Right renal cortex interstitium (tissue), 3 donors: ENCODE measurements around the gene STX10. TPM values are rescaled to one million over a fixed set of nuclear protein-coding genes. Genes with fewer than 3 reads are reported as not detected.

Experiments
- DNase-seq, 3 donors: peaks; one replicate each; pipeline ENCODE4 v3.0.0-alpha.2; 2013; ENCODE audit warnings: low read depth in 3 of 3, low spot score in 2 of 3
- polyA plus RNA-seq, 3 donors: library from polyadenylated mRNA; unstranded; fragments of 120-200 nt; gene quantifications; one replicate each; pipeline ENCODE4 v1.2.1, GENCODE V29; 2013; ENCODE audit not compliant: insufficient read length in 3 of 3

The STX10 gene
- polyA plus RNA-seq, 3 donors = 53.4 to 61.6 (median 59.8) TPM

DNA sequence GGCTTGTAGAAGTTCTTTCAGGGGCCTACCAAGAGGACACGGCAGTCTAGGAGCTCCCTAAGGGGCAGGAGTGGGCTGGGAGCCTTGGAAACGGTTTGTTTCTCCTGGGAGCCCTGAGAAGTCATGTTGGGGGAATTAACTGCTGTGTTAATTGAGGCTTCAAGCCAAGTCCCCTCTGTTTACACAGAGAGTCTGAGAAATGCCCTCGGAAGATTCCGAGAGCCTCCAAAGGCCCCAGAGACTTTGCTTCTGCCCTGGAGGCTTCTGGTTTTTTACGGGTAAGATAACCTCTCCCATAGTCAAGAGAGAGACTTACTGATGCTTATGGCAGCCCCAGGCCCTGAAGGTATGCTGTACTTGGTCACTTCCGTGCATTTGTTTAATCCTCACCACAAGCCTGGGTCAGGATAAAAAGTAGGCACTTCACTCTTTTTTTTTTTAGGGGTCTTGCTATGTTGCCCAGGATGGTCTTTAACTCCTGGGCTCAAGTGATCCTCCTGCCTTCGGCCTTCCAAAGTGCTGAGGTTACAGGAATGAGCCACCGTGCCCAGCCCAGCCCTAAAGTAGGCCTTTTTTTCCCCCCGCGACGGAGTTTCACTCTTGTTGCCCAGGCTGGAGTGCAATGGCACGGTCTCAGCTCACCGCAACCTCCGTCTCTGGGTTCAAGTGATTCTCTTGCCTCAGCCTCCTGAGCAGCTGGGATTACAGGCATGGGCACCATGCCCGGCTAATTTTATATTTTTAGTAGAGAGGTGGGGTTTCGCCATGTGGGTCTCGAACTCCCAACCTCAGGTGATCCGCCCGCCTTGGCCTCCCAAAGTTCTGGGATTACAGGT is 15.2 kb upstream of the STX10 start:
- no peak for DNase-seq

DNA sequence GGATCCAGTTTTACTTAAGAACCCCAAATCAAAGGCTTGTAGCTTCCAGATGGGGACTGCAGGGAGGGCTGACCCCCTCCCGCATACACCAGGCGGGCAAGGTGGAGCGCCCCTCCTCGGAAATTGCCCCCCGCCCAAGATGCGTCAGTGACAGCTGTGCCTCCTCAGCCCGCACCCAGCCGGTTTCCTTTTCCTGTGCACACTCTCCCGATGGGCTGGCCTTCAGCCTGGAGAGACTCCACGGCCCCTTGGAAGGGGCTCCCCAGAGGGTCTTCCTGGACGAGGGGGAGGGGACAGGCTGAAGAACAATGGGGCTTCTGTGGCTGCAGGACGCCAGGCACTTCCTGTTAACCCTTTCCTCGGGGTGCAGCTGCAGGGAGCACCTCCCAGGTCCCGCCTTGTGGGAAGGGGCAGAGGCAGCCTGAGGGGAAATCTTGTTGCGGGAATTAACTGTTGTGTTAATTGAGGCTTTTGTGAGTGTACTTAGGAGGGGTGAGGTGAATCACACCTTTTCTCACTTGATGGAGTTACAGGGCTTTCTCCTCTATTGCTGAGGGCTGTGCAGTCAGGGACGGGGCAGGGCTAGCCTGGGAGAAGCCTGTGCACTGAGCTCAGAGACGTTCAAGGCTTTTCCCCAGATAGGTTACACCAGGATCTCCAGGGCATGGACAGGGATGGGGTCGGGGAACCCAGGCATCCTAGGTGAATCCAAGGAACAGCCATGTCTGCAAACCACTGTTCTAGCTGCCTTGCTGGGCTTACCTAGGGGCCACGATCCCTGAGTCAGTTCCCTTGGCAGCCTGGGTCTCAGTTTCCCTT is 14.4 kb upstream of the STX10 start:
- no peak for DNase-seq

DNA sequence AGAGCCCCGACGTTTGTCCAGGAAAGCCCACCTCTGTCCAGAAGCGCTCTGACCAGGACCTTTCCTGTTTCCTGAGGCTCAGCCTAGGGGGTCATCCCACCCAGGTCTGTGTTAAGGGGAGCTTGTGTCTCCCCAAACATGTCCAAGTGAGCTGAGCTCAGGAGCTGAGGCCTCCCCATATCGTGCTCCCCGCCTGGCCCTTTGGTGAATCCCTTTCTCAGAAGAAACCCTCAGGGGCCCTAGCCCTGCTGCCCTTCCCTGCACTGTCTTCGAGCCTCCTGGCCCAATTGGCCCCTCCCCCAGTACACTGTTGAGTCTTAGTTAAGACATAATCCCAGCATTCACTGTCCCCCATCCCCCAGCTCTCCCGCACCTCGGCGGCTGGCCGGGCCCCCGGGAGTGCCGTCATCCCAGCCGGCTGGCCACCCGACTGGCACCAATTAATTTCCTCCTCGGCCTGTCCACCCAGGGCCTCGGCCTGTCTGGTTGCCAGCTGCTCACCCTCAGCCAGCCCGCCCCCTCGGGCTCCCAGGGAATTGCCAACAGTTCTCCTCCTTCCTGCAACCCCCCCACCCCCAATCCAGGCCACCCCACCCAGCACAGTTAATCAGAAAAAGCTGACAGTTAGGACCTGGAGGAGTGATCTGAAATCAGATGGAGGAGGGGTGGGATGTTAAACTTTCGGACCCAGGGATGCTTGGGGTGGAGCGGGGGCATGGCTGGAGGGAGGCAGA is 13.6 kb upstream of the STX10 start:
- no peak for DNase-seq

DNA sequence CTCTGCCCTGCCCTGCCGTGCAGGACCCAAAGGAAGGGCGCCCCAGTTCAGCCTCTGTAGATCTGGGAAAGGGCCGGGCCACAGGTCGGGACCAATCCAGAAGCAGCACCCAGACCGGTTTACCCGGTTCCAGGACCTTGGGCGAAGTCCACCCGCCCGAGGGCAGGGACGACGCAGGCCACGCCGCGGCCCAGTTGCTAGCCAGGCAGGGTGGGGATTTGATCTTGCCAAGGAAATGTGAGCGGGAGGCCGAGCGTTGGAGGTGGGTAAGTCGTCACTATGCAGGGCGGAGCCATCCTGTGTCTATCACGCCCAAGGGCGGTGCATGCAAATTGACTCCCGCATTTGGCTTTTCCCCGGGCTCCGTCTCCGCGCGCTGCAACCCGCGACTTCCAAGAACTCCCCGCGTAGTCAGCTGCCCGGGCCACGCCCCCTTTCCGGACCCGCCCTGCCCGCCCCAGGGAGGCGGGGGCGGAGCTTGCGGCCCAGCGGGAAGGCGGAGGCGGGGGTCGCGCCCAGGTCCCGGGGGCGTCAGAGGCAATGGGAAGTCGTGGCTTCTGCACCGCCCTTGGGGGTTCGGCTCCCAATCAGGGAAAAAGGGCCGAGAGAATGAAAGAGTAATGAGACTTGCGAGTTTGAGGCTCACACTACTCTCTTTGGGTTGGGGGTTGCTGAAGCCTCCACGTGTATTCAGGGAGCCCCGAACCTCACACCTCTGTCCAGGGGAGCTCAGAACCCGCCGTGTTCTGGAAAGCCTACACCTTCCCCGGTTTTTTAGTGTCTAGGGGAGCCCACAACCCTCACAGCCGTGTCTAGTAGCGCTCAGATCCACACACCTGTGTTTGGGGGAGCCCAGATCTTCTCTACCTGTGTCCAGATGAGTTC is 12.8 kb upstream of the STX10 start:
- peak in 1 of 3 donors; percentile 91 for DNase-seq

DNA sequence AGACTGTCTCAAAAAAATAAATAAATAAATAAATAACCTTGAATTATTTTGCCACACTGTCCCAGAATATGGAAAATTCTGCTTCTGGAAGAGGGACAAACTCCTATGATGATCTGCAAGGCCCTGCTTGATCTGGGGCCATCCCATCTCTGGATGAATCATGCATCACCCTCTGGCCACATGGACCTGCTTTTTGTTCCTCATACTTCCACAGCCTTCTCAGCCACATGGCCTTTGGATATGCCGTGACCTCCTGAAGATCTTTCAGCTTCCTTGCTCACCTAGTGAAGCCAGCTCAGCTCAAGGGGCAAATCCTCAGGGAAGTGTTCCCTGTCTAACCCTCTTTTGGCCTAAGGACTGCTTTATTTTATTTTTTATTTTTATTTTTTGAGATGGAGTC is 10.4 kb upstream of the STX10 start:
- no peak for DNase-seq

DNA sequence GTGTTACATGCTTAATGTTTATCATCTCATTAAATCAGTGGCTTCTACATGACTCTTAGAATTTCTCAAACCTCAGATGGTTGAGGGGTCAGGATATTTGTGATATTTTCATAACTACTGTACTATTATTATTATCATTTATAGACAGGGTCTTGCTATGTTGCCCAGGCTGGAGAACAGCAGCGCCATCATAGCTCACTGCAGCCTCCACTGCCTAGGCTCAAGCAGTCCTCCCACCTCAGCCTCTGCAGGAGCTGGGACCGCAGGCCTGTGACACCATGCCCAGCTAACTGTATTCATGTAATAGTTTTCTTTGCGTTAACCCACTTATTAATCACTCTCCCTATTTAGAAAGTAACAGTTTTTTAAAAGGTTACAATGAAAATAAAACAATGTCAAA is 9.5 kb upstream of the STX10 start:
- no peak for DNase-seq

DNA sequence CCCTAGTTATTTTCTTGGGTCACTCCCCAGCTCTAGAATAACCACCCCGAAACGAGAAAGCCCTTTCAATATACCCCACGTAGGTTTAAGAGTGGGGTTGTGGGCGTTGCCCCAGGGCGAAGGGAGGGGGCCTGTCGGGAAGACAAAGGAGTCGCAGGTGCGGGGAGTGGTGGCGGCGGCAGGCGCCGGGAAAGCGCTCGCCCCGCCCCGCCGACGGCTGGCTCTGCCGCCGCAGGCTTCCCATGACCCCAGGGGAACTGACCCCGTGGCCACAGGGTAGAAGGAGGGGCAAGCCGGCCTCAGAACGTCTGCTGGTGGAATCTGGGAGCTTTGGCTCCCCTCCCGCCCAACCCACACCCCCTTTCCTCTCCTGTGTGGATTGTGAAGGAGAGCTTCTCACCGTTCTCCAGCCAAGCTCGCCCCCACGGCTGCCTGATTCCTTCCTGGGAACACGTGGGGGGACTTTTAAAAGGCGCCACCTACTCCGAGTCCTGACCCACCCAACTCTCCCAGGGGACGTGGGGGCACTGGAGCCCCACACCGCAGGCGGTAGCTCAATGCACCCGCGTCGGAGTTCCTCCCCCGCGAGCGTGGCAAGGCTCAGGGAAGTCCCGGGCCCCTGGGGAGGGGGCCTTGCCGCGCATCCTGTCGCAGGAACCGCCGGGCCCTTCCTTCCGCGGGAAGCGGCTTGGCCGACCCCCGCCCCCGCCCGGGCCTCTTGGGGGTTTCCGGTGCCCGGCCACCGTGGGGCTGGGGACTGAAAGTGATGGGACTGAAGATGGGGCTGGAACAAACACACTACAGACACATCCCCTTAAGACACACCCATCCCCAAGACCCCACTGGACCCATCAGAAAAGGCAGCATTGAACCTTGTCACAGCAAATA is 5.5 kb upstream of the STX10 start:
- DNase-seq = peak in 1 of 3 donors; percentile 45

DNA sequence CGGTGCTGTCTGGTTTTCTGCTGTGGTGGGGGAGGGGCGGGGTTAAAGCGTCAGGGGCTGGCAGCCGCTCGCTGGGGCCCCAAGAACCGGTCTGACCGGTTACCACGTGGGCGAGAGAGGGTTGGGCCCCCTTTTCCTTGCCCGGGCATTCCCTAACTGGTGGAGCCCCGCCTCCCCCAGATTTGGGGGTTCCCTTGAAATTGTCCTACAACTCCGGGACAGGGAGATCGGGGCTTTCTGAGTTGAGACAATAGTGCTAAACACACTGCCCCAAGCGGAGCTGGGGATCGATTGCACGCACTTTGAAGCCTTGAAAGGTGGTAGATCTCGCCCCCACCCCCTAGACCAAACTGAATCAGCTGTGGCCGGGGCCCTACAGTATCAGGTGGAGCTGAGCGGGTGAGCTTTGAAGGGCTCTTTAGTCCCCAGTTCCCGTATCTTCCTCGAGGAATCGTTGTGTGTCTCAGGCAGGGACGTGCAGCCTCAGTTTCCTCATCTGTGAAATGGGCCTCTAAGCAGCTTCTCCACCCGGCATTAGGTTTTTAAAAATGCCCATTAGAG is 4.8 kb upstream of the STX10 start:
- DNase-seq = peak in 1 of 3 donors; percentile 80

DNA sequence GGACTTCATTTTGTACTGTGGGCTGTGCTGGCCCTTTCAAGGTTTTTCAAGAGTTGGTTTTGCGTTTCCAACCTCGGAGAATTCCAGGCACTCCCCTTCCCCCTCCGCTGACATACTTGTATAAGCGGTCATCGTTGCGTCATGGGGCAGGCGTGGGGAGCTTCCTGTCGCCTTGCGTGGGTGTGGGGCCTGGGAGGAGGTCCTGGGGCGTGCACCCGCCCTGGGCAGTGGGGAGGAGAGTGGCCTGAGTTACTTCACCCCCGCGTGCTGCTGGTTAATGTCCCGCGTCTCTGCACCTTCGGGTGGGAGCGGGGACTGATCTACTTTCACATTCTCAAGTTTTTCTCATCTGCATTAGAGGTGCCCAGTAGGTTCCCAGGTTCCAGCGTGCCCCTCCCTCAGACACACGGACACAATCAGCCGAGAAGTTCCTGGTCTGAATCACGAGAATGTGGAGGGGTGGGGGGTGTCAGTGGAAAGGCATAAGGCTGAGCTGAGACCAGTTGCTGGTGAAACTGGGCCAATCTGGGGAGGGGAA is 4.1 kb upstream of the STX10 start:
- peak in 1 of 3 donors; percentile 78 for DNase-seq

DNA sequence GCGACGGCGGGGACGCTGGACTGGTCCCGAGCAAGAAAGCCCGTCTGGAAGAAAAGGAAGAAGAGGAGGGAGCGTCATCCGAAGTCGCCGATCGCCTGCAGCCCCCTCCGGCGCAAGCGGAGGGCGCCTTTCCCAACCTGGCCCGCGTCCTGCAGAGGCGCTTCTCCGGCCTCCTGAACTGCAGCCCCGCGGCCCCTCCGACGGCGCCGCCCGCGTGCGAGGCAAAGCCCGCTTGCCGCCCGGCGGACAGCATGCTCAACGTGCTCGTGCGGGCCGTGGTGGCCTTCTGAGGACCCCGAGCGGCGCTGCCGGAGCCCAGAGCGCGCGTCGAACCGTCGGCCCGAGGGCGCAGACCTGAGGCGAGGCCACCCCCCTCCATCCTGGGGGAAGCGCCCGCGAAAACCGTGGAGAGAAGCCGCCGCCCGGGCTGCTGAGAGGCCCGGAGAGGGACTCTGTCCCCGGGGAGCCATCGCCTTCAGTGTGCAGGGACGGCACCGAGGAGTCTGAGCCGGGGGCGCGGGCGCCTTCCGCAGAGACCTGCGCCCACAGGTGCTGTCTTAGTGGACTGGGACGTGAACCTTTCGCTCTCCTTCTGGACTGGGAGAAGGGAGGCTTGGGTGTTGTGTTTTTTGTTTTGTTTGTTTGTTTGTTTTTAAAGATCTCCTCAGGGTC is 3.5 kb upstream of the STX10 start:
- no peak for DNase-seq

DNA sequence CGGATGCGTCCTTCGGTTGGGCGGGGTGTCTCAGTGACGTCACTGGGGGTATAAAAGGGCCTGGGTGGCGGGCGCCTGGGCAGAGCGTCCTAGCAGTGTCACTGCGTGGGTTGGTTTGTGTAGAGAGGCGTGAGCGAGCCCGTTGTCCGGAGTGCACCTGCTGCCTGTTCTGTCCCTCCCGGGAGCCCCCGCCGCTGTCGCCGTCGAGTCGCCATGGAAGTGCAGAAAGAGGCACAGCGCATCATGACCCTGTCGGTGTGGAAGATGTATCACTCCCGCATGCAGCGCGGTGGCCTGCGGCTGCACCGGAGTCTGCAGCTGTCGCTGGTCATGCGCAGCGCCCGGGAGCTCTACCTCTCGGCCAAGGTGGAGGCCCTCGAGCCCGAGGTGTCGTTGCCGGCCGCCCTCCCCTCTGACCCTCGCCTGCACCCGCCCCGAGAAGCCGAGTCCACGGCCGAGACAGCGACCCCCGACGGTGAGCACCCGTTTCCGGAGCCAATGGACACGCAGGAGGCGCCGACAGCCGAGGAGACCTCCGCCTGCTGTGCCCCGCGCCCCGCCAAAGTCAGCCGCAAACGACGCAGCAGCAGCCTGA is 2.9 kb upstream of the STX10 start:
- DNase-seq = peak in 1 of 3 donors; percentile 97

DNA sequence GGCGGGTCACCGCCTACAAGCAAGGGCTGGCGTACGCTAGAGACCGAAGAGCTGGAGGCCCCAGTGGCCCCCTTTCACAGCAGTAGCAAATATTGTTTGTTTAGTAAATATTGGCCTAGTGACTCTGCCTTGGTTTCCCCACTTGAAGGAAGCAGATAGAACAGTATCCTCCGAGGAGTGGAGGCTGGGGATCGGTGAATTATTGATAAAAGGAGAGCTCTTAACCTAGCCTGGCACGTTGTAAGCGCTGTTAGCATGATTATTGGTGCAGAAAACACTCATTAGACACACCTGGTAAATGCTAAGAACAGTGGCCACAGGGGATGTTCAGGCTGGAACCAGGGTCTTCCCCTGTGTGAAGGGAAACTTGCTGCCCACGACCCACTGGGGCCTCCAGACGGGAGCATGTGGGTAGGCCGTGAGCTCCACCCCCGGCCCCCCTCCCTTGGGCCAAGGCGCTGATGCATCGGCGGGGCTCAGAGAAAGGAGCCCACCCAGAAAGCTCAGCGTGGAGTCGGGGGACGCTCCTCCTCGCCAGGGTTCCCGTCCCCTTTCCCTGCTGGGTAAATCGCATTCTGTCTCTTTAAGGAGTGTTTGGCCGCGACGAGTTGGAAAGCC is 2.3 kb upstream of the STX10 start:
- DNase-seq = peak in 1 of 3 donors; percentile 96

DNA sequence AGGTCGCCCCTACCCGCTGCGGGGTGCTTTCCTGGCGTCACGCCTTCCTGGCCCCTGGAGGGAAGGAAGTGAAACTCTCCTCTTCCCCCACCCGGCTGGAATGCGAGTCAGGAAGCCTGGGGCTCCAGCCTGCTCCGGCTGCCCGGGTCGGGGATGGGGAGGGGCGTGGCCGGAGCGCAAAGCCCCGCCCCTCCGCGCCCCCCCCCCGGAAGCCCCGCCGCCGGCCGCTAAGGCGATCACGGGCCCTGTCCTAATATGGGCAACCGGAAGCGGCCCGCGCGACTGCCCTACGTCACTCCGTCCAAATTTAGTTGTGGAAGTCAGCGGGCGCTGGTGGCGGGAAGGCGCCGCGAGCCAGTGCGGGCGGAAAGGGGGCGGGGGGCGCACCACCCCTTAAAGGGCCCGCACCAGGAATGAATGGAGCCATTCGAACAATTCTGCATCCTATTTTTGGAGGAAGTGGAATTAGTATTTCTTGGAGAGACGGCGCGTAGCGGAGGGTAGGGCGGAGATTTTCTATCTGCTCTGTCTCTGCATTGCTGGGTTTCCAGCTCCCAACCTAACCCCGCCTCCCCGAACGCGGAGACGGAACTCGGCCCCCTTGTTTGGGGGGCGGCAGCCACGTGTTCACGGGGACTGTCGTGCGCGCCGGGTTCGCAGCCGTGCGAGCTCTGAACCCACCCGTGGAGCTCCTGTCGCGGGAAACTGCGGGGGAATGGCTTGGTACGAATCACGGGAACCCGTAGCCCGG is 1.6 kb upstream of the STX10 start:
- DNase-seq = peak in 2 of 3 donors; percentile 92 to 95

DNA sequence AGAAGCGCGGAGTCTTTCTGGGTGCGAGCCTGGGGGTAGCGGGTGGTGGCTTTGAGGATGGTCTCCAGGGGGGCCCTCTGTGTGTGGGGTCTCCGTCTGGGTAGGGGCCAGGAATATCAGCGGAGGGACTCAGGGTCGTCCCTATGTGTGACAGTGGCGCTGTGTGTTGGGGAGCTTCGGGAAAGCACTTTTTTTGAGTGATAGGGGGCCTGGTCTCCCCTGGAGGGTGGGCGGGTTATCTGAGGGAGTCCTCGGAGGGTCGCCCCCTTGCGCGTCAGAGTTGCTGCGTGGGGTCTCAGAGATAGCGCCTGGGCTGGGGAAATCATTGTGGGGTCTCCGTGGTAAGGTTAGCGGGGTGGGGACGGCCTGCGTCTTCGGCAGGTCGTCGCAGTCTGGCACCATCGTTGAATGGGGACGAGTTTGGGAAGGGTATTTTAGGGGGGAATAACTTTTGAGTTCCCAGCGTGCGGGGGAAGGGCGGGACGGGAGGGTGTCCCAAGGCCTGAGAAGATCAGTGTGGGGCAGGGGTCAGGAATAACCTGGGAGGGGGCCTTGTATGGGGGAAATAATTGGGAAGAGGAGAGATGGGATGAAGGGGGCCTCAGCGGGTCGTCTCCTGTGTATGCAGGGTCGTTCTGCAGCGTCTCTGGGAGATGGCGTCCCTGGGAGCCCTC is 893 bp upstream of the STX10 start:
- DNase-seq = no peak

DNA sequence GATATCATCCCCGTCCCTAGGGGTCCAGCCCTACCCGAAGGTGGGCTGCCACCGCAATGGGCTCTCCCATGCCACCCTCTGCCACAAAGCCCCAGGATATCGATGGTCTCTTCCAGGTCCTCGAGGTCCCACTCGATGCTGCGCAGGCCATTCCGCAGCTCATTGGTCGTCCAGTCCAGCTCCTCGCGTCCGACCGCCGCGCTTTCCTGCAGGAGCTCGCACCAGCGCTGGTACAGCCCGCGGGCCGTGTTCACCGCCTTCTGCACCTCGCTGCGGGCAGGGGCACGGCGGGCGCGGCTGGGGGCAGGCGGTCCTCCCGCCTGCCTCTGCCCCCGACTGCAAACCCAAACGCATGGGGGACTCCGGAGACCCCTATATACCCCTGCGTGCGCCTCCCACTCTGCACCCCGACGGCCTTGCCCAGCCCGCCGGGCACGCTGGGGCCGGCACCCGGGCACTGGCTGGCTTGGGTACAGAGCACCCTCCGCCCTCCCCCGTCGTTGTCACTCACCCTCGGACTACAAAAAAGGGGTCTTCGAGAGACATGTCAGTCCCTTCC is 468 bp downstream of the STX10 start:
- DNase-seq = no peak
